Lung (tissue), 12 donors: ENCODE data around the gene SLC25A33. TPM values are rescaled to one million over a fixed set of nuclear protein-coding genes. Genes with fewer than 3 reads are reported as not detected.

Experiments
- ATAC-seq: fragments of 200-7000 bp; cut with Tn5 transposase; one replicate; pipeline ENCODE4 v1.9.1; 2020; ENCODE audit warnings: moderate number of reproducible peaks; ENCODE audit not compliant: insufficient read depth, low FRiP score
- DNase-seq, 3 donors: peaks; one replicate each; pipeline ENCODE4 v3.0.0-alpha.2; 2013 to 2017
- H3K27ac ChIP-seq, 2 donors: one replicate each; pipeline ENCODE4 v1.5.1; 2013; ENCODE audit warnings: mild to moderate bottlenecking in 2 of 2, moderate library complexity in 2 of 2, control low read depth in 1 of 2, inconsistent platforms in 1 of 2, low read depth in 1 of 2, low read length in 1 of 2
- H3K27me3 ChIP-seq, 3 donors: one replicate each; pipeline ENCODE4 v1.5.1; 2013; ENCODE audit warnings: low read length in 2 of 3; ENCODE audit not compliant: control insufficient read depth in 3 of 3, insufficient read depth in 3 of 3
- H3K36me3 ChIP-seq, 4 donors: one replicate each; pipeline ENCODE4 v1.5.1; 2013; ENCODE audit warnings: low read length in 4 of 4, mild to moderate bottlenecking in 1 of 4, moderate library complexity in 1 of 4; ENCODE audit not compliant: control insufficient read depth in 4 of 4, insufficient read depth in 4 of 4
- H3K4me1 ChIP-seq, 5 donors: one replicate each; pipeline ENCODE4 v1.5.1; 2013; ENCODE audit warnings: low read length in 5 of 5, mild to moderate bottlenecking in 2 of 5, moderate library complexity in 1 of 5; ENCODE audit not compliant: control insufficient read depth in 5 of 5, insufficient read depth in 5 of 5
- H3K4me3 ChIP-seq: one replicate; pipeline ENCODE4 v1.5.1; 2013; ENCODE audit warnings: mild to moderate bottlenecking, control low read depth, moderate library complexity
- H3K9ac ChIP-seq, 2 donors: one replicate each; pipeline ENCODE4 v1.5.1; 2013; ENCODE audit warnings: low read length in 2 of 2, control low read depth in 1 of 2; ENCODE audit not compliant: insufficient read depth in 1 of 2
- H3K9me3 ChIP-seq, 4 donors: one replicate each; pipeline ENCODE4 v1.5.1; 2013; ENCODE audit warnings: low read length in 3 of 4, mild to moderate bottlenecking in 1 of 4, moderate library complexity in 1 of 4; ENCODE audit not compliant: control insufficient read depth in 4 of 4, insufficient read depth in 3 of 4
- CTCF ChIP-seq: IDR thresholded peaks from 2 replicates; pipeline ENCODE4 v1.5.1; 2012; ENCODE audit warnings: mild to moderate bottlenecking; ENCODE audit errors: control extremely low read depth, extremely low read depth
- WGBS, 2 donors: extraction: QIAGEN DNeasy Blood & Tissue Kit; methylation state at CpG; one replicate each; pipeline ENCODE4 v1.1.7; 2013; 5-methylcytosine and 5-hydroxymethylcytosine counted together
- polyA plus RNA-seq, 2 donors: library from polyadenylated mRNA; stranded (reverse); fragments of 200-250 nt; gene quantifications; one replicate each; pipeline ENCODE4 v1.2.1, GENCODE V29; 2013
- total RNA-seq, 2 donors: library from RNA; depleted of rRNA in 1 of 2; stranded (reverse); fragments of >200 nt in 1 of 2; gene quantifications; one replicate each; pipeline ENCODE4 v1.2.1, GENCODE V29; 2014 to 2021
- donor health status: control.
- donor health status: control.
- donor health status: Bipolar disorder and iron deficiency.
- donor health status: healthy.
- donor health status: DM: yes; HTN: yes; CAD: no.

The SLC25A33 gene
- total and polyA plus RNA-seq, 4 donors: 3.2 to 5.2 (median 4.5) TPM

DNA sequence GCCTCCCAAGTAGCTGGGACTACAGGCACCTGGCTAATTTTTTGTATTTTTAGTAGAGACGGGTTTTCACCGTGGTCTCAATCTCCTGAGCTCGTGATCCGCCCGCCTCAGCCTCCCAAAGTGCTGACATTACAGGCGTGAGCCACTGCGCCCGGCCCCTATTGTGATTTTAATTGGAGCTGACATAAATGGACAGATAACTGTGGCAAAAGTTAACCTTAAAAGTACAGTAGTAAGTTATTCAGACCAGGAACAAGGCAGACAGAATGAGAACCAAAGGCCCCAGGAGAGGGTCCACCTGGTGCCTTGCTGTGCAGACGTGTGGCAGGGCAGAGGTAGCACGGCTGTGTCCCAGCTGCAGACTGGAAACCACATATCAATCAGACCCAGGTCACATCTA lies 60.5 kb downstream of the SLC25A33 start:
- Histone ChIP-seq H3K27ac (no peak overlapping the region), H3K4me1 (peaks cover 3 to 30% (median 13%) of the 10 kb centered on the region in 5 donors), H3K9ac (no peak overlapping the region), H3K4me3 (no peak overlapping the region), H3K27me3 (no peaks in the 10 kb centered on the region), H3K9me3 (no peaks in the 10 kb centered on the region), H3K36me3 (peaks cover 5 to 41% (median 23%) of the 10 kb centered on the region in 4 donors)
- DNase-seq (no peak), ATAC-seq (no peak)
- no peak for TF ChIP-seq CTCF
- WGBS, 2 donors: 95 to 97% methylated on average over 10 of the region's 10 CpGs

- WGBS, 2 donors: 93 to 96% methylated on average over 37 to 39 of the region's 39 CpGs
- Histone ChIP-seq H3K4me1 (peaks cover 2 to 22% (median 11%) of the 10 kb centered on the region in 5 donors), H3K4me3 (no peak overlapping the region), H3K27ac (no peak overlapping the region), H3K9me3 (no peaks in the 10 kb centered on the region), H3K27me3 (no peaks in the 10 kb centered on the region), H3K36me3 (peaks cover 5 to 41% (median 23%) of the 10 kb centered on the region in 4 donors), H3K9ac (no peak overlapping the region)
- TF ChIP-seq CTCF: no peak
- ATAC-seq: no peak
- DNase-seq: no peak
These were observed 61.9 kb downstream of the SLC25A33 start for GRCh38 chr1:9600861-9601834.

- Histone ChIP-seq H3K27me3 (no peaks in the 10 kb centered on the region), H3K9ac (no peak overlapping the region), H3K9me3 (no peaks in the 10 kb centered on the region), H3K4me1 (peaks cover 0 to 12% (median 5%) of the 10 kb centered on the region in 5 donors), H3K27ac (no peak overlapping the region), H3K36me3 (peaks cover 5 to 40% (median 23%) of the 10 kb centered on the region in 4 donors), H3K4me3 (no peak overlapping the region)
- ATAC-seq: no peak
- no peak for DNase-seq
- no peak for TF ChIP-seq CTCF
- 97% methylated on average over 24 to 26 of the region's 26 CpGs for WGBS, 2 donors
These were observed 62.9 kb downstream of the SLC25A33 start for GRCh38 chr1:9601942-9602793.
